ENCODE data around the gene MYO18B. TPM values are rescaled to one million over a fixed set of nuclear protein-coding genes. Genes with fewer than 3 reads are reported as not detected.

MYO18B gene
- polyA plus RNA-seq, 1 donor = 0.05 TPM

DNA sequence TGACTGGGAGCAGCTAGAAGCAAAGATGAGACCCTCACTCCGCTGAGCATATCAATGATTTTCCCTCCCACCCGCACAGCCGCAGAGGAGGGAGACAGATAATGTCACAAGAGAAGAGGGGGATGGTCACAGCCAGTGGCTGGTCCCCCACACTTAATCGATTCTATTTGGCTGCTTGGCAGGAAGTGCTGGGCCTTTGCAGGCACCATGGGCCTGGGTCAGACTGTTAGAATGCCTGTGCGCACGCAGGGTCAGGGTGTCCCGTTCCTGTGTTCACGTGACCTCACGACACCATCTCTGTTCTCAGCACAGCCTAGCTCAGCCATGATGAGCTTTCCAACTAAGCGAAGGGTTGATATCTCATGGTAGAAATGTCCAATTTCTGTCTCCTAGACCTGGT is 107.0 kb downstream of the MYO18B start:
- DNase-seq = no peak

DNA sequence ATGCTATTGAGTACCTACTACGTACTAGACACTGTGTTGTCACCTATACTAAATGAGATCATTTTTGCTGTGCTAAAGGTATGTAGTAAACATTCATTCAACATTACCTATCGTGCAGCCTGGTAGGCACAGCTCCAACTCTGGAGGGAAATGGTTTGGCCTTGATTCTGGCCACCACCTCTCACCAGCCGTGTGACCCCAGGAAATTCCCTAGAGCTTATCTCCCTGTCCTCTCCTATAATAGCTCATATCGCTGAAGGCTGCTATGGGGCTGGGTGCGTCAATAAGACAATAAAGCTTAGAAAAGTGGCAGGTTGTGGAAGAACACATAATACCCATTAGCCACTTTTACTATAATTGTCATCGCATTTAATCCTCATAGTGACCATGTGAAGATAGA is 107.5 kb downstream of the MYO18B start:
- no peak for DNase-seq

DNA sequence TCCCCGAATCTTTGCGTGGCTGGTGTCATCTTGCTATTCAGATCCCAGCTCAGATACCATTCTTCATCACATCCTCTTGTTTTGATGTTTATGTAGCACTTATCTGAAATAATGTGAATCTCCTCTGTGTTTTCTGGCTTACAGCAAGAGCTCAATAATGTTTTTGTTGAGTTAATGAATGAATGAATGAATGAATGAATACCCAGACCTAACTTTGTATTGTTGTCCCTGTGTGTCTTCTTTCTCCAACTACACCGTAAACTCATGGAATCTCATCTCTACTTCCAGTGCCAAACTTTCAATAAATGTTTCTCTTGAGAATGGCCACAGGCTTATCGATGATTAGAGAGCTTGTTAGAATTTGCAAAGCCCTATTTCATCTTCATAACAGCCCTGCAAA is 110.2 kb downstream of the MYO18B start:
- DNase-seq = no peak

DNA sequence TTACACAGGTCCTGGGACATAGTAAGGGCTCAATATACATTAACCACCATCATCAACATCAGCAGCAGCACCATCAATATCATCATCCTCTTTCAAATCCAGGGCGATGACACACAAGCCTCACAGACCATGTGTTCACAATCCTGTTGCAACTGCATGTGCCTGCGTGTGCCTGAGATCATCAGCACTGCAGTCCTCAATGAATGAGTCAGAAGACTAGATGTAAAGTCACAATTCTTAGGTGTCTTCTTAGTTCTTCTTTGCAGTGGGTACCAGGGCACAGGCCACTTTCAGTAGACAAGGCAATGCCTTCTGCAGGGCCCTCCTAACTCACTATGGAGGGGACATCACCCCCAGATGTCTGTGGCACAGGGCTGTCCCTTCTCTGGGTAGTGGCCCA is 111.1 kb downstream of the MYO18B start:
- no peak for DNase-seq

DNA sequence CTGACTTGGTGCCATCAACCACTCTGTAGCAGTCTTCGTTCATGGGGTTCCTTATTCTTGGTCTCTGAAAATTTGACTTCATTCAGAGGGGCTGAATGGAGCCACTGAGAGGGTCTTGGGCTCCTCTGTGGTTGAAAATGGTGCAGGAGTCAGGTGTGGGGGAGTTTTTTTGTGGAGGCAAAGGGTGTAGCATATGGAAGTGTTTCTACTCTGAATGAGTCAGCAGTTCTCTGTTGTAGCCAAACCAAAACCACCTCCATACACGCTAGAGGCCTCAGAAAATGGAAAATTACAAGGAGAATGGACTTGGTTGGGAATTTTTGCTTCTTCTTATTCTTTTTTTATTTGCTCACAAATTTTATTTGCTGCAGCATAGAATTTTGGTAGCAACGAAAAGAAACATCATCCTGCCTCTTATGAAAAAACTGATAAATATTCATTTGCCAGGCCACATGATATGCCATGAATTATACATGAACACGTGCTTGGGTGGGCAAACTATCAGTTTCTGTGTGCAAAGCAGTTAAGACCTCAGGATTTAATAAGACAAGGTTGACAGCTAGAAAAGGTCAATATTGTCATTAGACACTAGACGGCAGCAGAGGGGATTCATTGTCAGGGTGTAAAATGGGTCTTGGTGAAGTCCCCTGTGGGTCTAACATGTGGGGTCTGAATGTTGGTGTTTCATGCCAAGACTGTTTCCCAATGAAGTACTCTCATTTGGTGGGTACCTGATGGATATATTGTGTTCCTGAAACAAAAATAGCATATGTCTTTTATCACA is 111.7 kb downstream of the MYO18B start:
- DNase-seq = no peak

DNA sequence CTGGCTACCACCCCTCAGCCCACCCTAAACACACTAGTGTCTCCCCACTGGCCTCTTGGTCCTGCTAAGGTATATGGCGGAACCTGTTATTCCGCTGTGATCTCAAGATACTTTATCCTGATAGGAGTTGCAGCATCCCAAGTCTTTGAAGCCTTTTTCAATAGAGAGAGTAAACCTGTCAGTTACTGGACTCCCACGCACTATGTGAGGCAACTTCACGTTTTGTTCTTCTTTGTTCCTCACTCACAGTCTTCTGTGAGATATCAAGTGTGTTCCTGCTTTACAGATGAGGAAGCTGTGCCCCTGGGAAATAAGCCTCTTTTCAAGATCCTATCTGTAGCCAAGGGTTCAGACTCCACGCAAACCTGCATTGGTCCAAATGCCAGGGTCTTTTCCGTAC is 127.8 kb downstream of the MYO18B start:
- DNase-seq = no peak

DNA sequence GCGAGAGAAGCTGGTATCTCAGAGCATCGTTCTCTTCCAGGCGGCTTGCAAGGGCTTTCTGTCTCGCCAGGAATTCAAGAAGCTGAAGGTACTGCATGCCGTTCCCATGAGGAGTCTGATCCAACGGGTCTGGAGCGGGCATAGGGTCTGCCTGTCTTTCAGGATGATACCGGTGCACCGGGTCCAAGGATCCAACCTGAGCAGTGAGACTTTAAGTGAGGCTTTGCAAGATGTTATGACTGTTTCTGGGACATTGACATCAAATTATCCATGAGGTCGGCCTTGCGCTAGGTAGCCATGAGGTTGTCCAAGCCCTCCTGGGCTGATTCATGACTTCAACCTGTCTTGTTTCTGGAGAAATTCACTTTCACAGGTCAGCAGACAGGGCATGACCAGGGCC is 132.3 kb downstream of the MYO18B start:
- DNase-seq = no peak

DNA sequence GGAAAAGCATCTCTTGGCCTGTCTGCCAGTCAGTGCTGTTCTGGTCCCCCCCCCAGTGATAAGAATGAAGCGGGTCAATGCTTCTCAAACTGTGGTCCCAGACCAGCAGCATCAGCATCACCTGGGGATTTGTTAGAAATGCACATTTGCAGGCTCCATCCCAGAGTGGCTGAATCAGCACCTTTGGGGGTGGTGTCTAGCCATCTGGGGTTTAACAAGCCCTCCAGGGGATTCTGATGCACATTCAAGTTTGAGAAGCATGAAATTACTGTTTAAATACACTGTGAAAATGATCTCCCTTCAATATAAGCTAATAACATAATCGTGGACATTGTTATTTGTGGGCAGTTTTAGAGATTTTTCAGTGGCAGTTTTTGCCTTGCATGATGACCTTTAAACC is 133.5 kb downstream of the MYO18B start:
- no peak for DNase-seq

DNA sequence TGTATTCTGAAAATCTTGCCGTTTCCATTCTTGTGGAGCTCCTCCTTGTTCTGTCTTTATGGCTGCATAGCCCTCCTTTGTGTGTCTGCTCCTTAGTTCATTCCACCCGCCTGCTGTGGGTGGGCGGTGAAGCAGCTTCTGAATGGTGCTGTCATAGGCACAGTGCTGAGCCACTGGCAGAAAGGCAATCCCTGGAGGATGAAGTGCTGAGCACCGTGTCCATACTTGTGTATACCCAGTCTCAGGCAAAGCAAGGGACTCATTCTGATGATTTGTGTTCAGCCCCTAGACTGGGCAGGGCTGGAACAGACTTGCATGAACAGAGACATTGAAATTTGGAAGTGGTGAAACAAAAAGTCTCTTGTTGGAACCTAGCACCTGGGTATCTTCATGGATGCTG is 134.9 kb downstream of the MYO18B start:
- no peak for DNase-seq

DNA sequence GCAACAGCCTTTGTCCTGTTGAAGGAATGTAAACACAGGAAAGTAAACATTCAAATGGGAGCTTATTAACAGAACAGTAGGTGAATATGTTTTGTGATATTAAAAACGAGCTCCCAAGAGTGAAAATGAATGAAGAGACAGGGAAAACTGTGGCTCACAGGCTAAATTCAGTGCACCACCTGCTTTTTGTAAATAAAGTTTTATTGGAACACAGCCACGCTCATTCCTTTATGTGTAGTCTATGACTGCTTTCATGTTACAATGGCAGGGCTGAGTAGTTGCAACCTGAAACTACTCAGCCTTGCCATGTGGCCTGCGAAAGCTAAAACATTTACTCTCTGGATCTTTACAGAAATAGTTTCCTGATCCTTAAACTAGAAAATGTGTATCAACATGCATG is 136.9 kb downstream of the MYO18B start:
- no peak for DNase-seq

DNA sequence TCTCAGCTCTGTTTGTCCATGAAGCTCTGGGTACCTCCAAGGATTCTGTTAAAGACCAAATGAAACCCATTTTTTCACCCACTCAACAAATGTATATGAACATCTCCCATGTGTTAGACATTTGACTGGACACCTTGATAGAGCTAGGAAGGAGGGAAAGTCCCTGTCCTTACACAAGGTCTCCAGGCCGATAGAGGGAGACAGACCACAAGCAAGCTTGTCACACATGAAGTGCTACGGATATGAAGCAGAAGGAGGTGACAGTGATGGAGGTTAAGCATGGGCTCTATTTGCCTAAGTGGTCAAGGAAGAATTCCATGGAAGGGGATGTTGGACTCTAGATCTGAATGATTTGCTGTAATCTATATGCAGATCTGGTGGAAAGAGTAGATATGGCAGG is 138.5 kb downstream of the MYO18B start:
- DNase-seq = no peak

DNA sequence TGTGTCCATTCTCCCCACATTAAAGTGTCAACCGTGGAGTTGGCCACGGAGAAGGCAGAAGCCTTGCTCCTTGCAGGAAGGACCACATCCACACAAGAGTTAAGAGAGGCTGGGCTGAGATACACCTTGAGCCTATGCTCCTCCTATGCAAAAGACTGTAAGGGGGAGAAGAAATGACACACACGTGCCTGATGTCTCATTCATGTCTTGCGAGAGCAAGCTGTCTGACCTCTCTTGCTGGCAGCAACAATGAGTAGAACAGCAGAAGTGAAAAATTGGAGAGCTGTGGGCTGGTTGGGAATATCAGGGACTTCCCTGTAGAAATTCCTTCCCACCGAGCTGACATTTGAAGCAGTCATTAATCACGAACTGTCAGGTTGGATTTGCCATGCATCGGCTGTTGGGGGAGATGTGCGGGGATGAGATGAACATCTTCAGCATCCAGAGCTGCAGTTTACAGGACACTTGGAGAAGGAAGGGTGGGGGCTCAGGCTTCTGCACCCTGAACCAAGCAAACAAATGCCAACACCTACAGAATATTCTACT is 139.3 kb downstream of the MYO18B start:
- DNase-seq = no peak

DNA sequence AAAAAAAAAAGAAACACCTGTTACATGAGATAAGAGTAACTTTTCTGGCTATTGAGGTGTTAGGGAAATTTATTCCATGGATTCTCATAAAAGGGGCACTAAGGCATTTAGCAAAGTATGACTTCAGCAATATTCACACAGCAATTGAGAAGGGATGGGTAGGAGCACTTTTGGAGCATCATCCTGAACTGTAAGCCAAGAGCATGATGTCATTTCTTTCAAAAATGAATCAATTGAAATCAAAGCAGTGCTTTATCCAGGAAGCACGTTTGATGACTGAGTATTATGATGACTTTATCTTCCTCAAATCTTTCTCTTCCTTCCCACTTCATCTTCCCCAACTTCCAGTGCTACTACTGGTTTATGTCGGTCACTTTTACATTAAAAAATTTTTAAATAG is 140.4 kb downstream of the MYO18B start:
- DNase-seq = no peak

DNA sequence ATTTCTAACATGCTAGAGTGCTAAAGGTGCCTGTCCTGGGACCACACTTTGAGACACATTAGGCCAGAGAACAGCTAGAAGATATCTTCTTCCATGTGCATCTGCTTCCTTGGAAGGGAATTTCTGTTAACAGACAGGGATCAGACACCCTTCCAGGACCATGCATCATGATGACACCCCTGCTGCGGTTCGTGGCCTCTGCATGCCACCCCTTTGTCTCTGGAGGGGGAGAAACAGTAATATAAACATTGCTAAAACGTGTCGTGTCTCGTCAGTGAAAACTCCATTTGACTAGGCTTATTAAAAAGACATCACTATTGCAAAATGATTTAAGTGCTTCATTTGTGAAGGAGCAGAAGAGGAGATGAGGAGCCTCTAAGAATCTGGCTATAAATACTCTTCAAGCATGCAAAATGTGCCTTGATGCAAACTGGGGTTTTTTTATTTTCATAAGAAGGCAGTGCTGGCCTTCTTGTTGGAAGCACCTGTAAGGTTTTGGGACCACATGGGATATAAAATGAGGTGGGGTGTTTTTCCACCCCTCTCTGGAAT is 141.6 kb downstream of the MYO18B start:
- no peak for DNase-seq

DNA sequence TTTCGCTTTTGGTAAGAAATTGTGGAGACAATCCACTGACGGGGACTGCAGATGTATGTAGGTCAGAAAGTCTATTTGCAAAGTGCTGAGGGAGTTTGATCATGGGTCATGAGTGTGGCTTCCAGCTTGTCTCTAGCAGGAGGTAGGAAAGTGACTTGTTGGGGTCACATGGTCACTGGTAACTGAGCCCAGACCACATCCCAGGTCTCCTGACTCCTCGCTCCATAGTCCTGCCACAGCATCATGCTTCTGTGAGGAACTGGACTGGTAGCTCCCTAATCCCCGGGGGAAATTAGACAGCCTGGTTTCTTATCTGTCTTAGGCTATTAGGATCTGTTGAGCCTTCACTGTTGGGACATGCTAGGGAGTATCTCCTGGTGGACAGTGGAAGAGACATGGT is 142.1 kb downstream of the MYO18B start:
- DNase-seq = no peak

DNA sequence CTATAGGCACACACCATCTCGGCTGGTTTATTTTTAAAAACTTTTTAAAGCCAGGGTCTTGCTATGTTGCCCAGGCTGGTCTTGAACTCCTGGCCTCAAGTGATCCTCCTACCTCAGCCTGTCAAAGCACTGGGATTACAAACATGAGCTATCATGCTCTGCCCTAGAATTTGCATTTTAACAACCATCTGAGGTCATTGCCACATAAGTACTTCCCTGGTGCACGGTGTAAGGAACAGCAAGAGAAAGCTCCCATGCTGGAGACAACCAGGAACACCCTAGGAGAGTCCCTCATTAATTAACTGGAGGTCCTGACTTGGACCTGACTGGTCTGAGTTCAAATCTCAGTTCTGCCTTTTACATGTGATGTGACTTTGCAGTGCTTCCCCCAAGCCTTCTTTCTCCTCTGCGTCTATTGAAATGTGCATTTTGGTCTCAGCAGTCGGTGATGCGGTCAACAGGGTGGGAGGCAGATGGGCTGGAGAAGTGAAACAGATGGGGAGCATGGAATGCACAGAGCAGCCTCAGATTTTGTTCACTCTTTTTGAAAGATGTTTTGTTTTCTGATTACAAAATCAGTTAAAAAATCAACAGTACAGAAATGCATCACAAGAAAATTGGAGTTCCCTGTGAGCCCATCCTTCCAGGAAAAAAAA is 146.5 kb downstream of the MYO18B start:
- no peak for DNase-seq

DNA sequence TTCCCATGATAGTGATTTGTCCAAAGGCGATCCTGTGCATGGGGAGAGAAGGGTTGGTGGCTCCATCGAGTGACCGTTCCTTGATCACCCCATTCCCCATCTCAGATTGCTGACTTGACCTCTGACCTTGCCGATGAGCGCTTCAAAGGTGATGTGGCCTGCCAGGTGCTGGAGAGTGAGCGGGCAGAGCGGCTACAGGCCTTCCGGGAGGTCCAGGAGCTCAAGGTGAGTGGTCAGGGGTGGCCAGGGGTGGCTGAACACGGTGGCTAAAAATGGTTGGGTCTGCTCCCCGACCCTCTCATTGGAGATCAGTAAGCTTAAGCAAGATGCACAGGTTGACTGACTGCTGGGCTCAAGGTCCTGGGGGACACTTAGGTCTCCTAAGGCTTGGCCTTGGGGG is 148.7 kb downstream of the MYO18B start:
- DNase-seq = no peak

DNA sequence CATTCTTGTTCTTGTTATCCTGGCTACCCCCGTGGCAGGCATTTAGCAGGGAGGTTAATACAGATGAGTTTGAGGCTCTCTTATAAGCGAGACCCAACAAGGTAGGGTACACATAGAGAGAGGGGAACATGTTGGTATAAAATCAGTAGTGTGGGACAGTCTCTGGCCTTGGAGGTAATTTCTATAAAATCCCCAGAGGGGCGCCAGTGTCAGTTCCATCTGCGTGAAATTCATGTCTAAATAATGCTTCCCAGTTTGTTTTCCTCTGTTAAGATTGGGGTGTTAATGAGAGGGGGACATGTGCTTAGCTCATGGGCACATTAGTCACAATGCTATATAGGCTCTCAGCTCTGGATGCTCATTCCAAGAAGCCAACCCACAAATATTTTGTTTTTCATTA is 150.7 kb downstream of the MYO18B start:
- no peak for DNase-seq

DNA sequence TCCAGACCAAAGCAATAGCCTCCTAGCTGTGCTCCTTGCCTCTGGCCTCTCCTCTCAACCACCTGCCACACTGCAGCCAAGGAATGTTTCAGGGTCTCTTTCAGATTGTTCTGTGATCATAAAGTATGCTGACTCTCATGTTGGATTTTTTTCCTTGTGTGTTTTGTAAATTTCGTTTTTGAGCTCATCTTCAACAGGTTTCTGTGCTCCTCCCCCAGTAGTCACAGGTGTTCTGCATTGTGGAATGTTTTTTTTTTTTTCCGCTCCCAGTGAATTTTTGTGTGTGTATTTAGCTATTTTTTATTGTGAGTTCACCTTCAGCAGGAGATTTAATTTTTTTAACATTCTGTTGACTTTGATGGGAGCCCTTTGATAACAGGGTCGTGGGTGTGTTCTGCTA is 153.7 kb downstream of the MYO18B start:
- no peak for DNase-seq

DNA sequence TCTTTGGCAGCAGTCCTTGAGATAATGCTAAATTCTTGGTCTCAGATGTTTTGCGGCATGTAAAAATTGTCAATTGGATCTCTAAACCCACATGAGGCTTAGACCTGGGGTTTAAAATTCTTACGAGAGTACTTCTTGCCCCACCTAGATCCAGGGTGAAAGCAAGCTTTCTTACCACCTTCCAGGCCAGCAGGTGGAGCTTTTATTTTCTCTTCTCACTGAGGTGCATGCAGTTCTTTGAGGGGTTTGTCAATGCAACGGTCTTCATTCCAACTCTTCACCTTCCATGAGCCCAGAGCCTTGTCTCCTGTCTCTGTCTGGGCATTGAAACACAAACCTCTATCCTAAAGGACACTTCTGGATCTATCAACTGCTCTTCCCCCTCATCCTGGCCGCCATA is 154.1 kb downstream of the MYO18B start:
- no peak for DNase-seq

DNA sequence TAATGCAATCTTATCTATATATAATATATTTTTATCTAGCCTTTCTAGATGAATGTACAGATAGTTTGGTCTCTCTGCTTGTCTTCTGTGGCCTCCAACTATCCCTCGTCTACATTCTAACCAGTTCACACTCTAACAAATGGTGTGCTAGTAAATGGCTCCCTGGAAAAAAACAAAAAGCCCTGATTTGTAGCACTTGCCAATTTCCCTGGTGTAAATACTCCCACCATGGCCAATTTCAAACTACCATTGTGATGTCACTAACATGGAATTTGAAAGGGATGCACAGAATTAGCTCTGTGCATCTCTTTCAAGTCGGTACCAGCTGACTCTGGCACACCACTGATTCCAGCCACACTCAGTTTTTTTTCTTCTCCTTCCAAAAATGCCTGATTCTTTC is 154.6 kb downstream of the MYO18B start:
- DNase-seq = no peak

DNA sequence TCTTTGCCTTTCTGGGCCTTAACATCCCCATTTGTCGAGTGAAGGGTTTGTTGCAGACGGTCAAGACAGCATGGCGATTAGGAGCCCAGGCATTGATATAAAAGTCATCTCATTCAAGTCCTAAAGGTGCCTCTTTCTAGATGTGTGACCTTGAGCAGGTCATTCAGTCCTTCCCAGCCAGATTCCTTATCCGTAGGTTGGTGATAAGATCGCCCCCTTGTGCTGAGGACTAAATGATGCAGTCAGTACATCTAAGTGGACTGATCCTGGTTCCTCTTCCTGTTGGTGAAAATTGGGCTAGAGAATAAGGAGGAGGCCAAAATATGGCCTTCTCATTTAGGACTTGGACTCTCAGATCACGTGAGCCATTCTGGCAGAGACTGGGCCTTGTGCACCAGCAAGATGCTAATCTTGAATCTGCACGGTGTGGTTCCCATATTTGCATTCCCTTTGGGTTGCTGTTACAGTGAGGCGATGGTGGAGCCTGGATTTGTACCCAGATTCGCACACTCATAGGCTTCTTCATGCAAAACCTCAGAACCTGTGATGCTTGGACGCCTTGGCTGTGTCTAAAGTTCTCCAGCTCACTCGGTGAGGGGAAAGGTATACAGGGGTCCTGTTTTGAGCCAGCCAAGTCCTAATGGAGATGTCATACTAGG is 156.8 kb downstream of the MYO18B start:
- DNase-seq = no peak

DNA sequence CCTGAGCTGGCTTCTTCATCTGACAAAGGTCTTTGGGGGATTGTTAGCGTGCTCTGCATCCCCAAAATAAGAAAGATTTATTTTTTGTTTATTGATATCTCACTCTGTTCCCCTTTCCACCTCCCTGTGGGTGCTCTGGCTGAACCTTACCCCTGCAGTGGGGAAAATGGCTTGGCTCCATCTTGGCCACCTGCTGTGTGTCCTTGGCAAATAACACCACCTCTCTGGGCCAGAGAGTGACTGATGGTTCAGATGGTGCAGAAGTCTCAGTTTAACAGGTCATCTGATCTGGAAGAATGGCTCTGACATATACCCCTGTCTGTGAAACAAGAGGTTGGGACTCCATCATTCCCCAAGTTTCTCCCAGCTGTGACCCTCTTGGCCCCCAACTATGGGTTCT is 157.6 kb downstream of the MYO18B start:
- DNase-seq = no peak

All from left kidney (tissue), 2 donors.